HG02678 (cell line): ENCODE results near the gene GLS.
"Not testable (repeated sequence)": the region's sequence is repeated elsewhere in the genome, so short reads cannot be mapped to it uniquely, and the experiment has no call there.

Experiments
- ATAC-seq: cut with Tn5 transposase; IDR thresholded peaks from one replicate; pipeline ENCODE4 v1.9.1; 2021; ENCODE audit warnings: mild to moderate bottlenecking, moderate library complexity; ENCODE audit not compliant: unreplicated experiment

Gene GLS

GRCh38 chr2:190987938-190988337, 107.3 kb downstream of the GLS start:
- no peak for ATAC-seq

DNA sequence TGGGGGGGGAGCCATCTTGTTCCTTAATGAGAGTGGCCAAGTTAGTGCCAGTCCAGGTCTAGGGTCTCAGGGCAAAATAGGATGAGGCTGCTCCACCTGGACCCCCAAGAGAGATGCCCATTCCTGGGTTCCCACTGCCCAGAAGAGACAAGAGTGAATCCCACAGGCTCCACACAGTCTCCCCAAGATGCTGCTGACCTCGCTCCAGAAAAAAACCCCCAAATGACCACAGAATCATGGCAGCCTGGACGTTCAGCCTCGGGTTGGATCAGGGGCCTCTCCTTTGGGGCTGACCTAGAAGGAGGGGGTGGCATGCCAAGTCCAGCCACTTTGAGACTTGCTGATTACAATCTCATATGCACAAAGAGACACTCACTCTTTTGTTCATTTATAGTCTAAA, 108.3 kb downstream of the GLS start:
- ATAC-seq = no peak

DNA sequence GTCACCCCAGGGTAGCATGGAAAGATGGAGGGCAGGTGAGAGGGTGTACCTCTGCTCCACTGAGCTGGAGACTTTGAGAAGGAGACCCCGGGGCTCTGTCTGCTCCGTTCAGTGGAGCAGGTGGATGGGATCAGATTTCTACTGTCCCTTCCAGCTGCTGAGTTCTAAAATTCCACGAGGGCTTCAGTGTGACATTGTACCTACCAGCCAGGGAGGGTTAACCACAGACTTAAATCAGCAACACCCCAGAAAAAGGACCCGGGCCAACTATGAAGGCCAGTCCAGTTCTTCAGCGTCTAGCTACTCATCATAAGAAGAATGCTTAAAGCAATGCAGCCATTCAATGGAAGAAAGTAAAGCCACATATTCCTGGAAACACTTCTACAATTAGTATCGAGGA, 109.5 kb downstream of the GLS start:
- no peak for ATAC-seq

DNA sequence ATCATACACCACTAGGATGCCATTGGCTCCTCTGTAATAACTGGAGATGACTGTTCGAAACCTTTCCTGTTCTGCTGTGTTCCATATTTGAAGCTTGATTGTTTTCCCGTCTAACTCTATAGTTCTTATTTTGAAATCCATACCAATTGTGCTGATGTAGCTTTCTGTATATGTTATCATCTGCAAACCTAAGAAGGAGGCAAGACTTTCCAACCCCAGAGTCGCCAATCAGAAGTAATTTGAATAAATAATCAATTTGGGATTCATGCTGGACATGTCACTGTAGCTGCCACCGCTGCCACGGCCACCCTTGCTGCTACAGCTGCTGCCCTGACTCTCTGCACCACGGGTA, 112.6 kb downstream of the GLS start:
- ATAC-seq = no peak

GRCh38 chr2:190994148-190994547, 113.5 kb downstream of the GLS start:
- ATAC-seq = no peak

GRCh38 chr2:190995315-190995714, 114.7 kb downstream of the GLS start:
- ATAC-seq = not testable (repeated sequence)

DNA sequence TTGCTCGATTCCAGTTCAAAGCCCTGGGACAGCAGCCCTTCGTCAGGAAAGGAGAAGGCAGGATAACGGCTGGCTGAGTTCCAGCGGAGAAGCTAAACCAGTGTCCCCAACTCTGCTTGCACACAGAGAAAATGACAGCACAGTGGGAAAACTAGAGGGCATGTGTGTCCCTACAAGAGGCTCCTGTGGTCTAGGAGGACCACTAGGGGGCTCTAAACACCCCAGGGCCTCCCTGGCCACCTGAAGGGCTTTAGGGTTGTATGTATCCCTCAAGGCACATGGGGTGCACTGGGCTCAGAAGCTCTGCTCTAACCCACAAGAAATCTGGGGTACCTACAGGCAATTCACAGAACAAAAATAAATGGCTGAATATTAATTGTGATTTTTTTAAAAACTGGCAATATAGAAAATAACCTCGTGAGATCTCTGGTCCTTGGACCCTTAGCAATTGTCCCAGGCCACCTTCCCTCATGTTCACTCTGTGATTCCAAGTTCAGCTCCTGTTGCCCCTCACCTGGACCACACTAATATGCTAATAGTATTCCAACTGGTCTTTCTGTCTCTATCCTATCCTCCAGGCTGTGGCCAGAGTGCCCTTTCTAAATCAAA, 115.8 kb downstream of the GLS start:
- no peak for ATAC-seq

DNA sequence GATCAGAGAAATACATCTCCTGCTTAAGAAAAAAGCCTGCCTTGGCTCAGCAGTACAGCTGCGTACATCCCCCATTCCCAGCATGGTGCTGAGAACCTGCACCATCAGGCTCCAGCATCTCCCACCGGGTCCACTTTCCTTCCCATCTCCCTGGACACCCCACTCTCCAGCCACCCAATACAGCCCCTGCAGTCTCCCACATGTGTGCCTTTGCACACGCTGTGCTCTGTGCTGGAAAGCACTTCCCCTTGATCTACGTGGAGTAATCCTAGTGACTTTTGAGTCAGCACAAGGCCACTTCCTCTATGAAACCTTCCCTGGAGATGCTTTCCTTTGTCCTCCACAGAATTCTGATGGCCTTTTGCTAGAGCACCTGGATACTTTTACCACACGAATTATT, 116.3 kb downstream of the GLS start:
- ATAC-seq = no peak

DNA sequence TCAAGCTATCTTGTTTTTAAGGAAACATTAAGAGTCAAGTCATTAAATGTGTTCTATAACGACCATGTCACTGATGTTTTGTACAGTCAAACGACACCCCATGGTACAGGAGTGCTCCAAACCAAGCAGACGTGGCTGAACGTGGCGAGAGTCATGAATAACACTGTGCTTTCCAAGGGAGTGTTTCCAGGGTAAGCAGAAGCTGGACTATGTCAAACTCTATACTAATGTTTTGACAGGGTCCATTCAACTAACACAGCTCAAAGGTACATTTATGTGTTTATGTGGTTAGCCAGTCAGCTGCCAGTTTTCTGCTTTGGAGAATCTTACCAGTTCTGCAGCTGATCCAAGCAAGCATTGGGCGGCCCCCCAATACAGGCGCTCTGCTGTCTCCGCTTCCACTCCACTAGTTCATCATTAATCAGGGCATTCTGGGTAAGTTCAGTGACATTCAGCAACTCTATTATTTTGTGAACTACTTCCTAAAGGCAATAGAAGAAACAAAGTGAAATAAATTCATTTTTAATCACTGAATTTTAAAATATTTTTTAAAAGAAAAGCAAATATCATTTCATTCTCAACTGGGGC, 117.0 kb downstream of the GLS start:
- no peak for ATAC-seq

DNA sequence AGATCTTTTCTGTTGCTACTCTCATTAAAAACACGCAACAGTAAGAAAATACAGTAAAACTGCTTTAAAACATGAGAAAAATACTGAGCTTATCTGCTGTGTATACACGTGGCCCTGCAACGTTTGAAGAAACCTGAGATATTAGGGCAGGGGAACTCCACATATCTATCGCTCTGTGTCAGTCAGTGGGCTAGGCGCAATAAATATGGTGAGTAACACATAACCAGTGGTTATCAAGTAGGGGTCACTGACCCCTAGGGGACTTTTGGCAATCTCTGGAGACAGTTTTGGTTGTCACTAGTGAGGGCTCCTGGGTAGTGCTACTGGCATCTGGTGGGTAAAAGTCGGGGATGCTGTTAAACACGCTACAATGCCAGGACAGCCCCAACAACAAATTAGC, 118.4 kb downstream of the GLS start:
- no peak for ATAC-seq

DNA sequence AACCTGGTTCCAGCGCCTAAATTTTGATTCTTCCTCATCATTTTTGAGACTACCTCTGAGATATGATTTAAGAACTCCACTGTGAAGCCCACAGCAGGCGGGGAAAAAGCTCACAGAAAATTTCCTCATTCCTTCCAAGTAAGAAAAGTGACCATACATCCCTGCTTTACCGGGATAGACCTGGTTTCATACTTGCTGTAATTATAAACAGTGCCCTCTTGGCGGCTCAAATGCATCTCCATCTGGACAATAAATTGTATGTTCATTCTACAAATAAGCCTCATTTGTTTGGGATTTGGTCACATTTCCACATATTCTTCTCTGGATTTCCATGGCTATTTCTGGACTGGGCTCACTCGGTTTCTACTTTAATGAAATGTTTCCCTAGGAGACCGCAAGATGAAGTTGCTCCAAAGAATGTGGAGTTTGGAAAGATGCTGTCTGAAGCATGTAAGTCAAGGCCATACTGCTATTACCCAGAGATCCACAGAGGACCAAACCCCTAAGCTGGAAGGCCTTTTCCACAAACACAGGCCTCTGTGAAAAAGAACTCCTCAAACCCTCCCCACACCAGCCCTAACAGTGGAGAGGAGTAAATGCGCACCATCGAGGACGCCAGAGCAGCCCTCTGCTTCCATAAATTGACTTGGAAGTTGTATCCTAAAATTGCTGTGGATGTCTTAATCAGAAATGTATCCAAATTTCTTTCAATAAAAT, 119.5 kb downstream of the GLS start:
- ATAC-seq = no peak

DNA sequence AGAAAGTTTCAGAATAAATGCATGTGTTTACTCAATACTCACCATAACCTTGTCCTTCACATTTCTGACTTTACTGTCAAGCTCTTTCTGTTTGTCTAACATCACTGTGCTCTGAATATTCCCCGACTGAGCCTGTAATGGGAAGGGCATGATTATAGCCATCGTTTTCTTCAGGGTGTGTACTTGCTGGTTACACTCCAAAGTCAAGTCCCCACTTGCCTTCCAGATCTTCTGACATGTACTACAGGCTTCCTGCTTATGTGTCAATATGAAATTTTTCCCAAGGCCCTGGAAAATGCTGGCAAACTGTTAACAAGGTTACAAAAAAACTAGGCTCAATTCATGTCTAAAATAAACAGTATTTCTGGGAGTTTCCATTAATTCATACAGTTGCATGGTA, 120.4 kb downstream of the GLS start:
- no peak for ATAC-seq

GRCh38 chr2:191001624-191002023, 121.0 kb downstream of the GLS start:
- ATAC-seq = no peak

- ATAC-seq = no peak
Observed at GRCh38 chr2:191003405-191004309, 123.0 kb downstream of the GLS start.

DNA sequence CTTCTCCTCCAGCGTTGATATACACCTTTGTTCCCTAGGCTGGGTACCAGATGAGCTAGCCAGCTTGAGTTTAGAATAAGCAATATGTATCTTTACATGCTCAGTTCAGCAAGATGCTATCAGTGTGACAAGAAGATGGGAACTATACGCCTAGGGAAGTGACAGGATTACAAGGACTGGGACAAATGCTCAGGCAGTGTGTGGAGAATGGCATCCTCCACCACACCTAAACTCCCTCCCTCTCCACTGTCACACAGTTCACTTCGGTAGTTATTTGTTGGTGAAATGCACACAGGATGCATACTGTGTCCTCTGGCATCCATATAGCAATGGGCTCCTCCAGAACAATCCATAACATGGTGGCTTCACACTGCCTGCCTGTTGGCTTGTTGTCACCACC, 125.7 kb downstream of the GLS start:
- ATAC-seq = no peak

GRCh38 chr2:191006997-191007783, 126.6 kb downstream of the GLS start:
- ATAC-seq = no peak

DNA sequence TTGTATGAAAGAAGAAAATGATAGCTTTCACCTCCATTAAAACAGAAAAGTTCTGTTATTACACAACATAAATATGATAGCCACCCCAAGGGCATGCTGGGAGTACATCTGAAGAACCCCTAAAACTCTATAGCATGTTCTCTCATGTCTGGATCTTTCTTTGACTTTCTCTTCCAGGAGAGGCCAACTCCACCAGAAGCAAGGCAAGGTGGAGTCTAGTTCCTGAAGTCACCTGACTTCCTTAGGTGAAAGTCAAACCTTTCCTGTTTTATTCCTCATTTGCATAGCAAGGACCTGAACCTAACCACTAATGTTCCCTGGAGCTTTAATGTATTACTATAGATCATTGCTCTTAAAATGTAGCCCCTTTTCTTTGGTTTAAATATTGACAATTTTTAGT, 127.7 kb downstream of the GLS start:
- no peak for ATAC-seq

- no peak for ATAC-seq
Observed at GRCh38 chr2:191009541-191010374, 129.1 kb downstream of the GLS start.

DNA sequence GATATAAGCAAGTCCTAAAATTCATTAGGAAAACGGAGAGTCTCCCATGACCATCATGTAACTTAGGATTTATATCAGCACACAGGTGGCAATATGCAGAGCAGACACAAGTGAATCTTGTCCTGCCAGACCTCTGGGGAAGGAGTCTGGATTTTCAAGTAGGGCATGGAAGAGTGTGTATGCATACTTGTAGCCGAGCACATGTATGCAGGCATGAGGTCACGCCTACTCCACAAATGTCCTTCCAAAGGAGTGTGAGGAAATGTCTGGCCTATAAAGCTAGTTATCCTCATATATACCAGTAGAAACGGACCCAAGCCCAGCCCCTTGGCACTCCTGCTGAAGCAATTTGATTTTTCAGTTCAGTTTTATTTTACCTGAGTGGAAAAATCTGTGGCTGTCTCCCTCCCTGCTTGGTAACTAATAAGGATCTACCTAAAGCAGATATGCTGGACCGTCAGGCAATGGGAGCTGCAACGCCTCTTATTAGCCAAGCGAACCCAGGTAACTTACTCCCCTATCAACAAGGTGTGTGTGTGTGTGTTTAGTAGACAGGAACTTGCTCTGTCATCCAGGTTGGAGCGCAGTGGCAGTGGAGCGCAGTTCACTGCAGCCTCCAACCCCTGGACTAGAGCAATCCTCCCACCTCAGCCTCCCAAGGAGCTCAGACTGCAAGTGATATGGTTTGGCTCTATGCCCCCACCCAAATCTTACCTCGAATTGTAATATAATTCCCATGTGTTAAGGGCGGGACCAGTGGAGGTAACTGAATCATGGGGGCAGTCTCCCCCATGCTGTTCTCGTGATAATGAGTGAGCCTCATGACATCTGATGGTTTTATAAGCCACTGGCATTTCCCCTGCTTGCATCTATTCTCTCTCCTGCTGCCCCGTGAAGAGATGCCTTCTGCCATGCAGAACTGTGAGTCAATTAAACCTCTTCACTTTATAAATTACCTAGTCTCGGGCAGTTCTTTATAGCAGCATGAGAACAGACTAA, 130.6 kb downstream of the GLS start:
- ATAC-seq = no peak
